ENCODE measurements around the gene SLX4. TPM values are rescaled to one million over a fixed set of nuclear protein-coding genes. Genes with fewer than 3 reads are reported as not detected.

The SLX4 gene
- total RNA-seq, 1 experiment from 2014 or later: 3.5 TPM

- no peak for DNase-seq (ENCODE audit: low read depth)
These were observed 28.9 kb downstream of the SLX4 start for GRCh38 chr16:3582276-3583165.

- DNase-seq (ENCODE audit: low read depth): no peak
These were observed 30.0 kb downstream of the SLX4 start for GRCh38 chr16:3581392-3581791.

GRCh38 chr16:3580686-3581085 is 30.7 kb downstream of the SLX4 start:
- no peak for DNase-seq (ENCODE audit: low read depth)

GRCh38 chr16:3580251-3580651 is 31.2 kb downstream of the SLX4 start:
- DNase-seq (ENCODE audit: low read depth): no peak

- DNase-seq (ENCODE audit: low read depth): no peak
These were observed 31.6 kb downstream of the SLX4 start for GRCh38 chr16:3579776-3580175.

GRCh38 chr16:3578610-3579551 is 32.5 kb downstream of the SLX4 start:
- peak; percentile 35 for DNase-seq (ENCODE audit: low read depth)

GRCh38 chr16:3578121-3578520 is 33.3 kb downstream of the SLX4 start:
- DNase-seq (ENCODE audit: low read depth): no peak

- no peak for DNase-seq (ENCODE audit: low read depth)
These were observed 34.1 kb downstream of the SLX4 start, which contains the start of gene NLRC3 for GRCh38 chr16:3577302-3577752. TSS of gene NLRC3 (minus strand) at chr16:3577403. CDS start at chr16:3565036, 12,367 bp downstream.

- DNase-seq (ENCODE audit: low read depth): no peak
These were observed 35.2 kb downstream of the SLX4 start for GRCh38 chr16:3576211-3576610.

- DNase-seq (ENCODE audit: low read depth): no peak
These were observed 35.9 kb downstream of the SLX4 start for GRCh38 chr16:3575491-3575890.

GRCh38 chr16:3574195-3574594 is 37.2 kb downstream of the SLX4 start:
- DNase-seq (ENCODE audit: low read depth): no peak

GRCh38 chr16:3573146-3573815 is 38.1 kb downstream of the SLX4 start:
- no peak for DNase-seq (ENCODE audit: low read depth)

- DNase-seq (ENCODE audit: low read depth): no peak
These were observed 40.9 kb downstream of the SLX4 start for GRCh38 chr16:3570420-3571062.

- no peak for DNase-seq (ENCODE audit: low read depth)
These were observed 41.6 kb downstream of the SLX4 start for GRCh38 chr16:3569851-3570250.

GRCh38 chr16:3566990-3567389 is 44.4 kb downstream of the SLX4 start:
- no peak for DNase-seq (ENCODE audit: low read depth)

- DNase-seq (ENCODE audit: low read depth): no peak
These were observed 46.6 kb downstream of the SLX4 start for GRCh38 chr16:3564889-3565141.

GRCh38 chr16:3564130-3564888 is 47.1 kb downstream of the SLX4 start:
- DNase-seq (ENCODE audit: low read depth): no peak

- DNase-seq (ENCODE audit: low read depth): no peak
These were observed 48.4 kb downstream of the SLX4 start for GRCh38 chr16:3562914-3563480.

- DNase-seq (ENCODE audit: low read depth): no peak
These were observed 49.8 kb downstream of the SLX4 start for GRCh38 chr16:3561626-3562025.

- no peak for DNase-seq (ENCODE audit: low read depth)
These were observed 57.0 kb downstream of the SLX4 start for GRCh38 chr16:3554351-3554928.
